ENCODE results near the gene SLC35D1. TPM values are rescaled to one million over a fixed set of nuclear protein-coding genes. Genes with fewer than 3 reads are reported as not detected.

SLC35D1 gene
- total and polyA plus RNA-seq, 2 of the 13 experiments (the other 11 are each of a cell fraction or from before 2014, with no cell fraction given): 12.4 to 41.5 TPM

GRCh38 chr1:67053785-67054772 is at the start of gene SLC35D1 (continued):
- TF ChIP-seq, protein P1, sequence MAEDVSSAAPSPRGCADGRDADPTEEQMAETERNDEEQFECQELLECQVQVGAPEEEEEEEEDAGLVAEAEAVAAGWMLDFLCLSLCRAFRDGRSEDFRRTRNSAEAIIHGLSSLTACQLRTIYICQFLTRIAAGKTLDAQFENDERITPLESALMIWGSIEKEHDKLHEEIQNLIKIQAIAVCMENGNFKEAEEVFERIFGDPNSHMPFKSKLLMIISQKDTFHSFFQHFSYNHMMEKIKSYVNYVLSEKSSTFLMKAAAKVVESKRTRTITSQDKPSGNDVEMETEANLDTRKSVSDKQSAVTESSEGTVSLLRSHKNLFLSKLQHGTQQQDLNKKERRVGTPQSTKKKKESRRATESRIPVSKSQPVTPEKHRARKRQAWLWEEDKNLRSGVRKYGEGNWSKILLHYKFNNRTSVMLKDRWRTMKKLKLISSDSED (CRISPR knock-in tag; IDR thresholded peaks at IDR 0.05): no peak
- TF ChIP-seq ZNF33A (CRISPR knock-in tag; IDR thresholded peaks at IDR 0.05; ENCODE audit: borderline replicate concordance): no peak
- no peak for TF ChIP-seq ZEB1 (IDR thresholded peaks at IDR 0.05; ENCODE audit: insufficient replicate concordance, low read depth)
- peak; percentile 30; the same call in 1 of the 2 replicates for TF ChIP-seq ZSCAN9 (CRISPR knock-in tag; IDR thresholded peaks at IDR 0.05; ENCODE audit: borderline replicate concordance)
- no peak for TF ChIP-seq ZNF839 (CRISPR knock-in tag; IDR thresholded peaks at IDR 0.05; ENCODE audit: borderline replicate concordance)
- TF ChIP-seq, protein P2, sequence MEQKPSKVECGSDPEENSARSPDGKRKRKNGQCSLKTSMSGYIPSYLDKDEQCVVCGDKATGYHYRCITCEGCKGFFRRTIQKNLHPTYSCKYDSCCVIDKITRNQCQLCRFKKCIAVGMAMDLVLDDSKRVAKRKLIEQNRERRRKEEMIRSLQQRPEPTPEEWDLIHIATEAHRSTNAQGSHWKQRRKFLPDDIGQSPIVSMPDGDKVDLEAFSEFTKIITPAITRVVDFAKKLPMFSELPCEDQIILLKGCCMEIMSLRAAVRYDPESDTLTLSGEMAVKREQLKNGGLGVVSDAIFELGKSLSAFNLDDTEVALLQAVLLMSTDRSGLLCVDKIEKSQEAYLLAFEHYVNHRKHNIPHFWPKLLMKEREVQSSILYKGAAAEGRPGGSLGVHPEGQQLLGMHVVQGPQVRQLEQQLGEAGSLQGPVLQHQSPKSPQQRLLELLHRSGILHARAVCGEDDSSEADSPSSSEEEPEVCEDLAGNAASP (CRISPR knock-in tag; IDR thresholded peaks at IDR 0.05; ENCODE audit: borderline replicate concordance): peak; percentile 71
- 0 out of 2 replicates have a peak, but pooled peaks have one; percentile 84 for TF ChIP-seq ISX (CRISPR knock-in tag; conservative IDR thresholded peaks at IDR 0.05)
- TF ChIP-seq, protein P3, sequence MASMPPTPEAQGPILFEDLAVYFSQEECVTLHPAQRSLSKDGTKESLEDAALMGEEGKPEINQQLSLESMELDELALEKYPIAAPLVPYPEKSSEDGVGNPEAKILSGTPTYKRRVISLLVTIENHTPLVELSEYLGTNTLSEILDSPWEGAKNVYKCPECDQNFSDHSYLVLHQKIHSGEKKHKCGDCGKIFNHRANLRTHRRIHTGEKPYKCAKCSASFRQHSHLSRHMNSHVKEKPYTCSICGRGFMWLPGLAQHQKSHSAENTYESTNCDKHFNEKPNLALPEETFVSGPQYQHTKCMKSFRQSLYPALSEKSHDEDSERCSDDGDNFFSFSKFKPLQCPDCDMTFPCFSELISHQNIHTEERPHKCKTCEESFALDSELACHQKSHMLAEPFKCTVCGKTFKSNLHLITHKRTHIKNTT (CRISPR knock-in tag; IDR thresholded peaks at IDR 0.05): no peak
- TF ChIP-seq RBFOX2 (IDR thresholded peaks at IDR 0.05; ENCODE audit: low read depth, low read length): peak; percentile 98
- peak; percentile 88; the same call in 1 of the 2 replicates for TF ChIP-seq PITX1 (CRISPR knock-in tag; IDR thresholded peaks at IDR 0.05)
- TF ChIP-seq, protein P4, sequence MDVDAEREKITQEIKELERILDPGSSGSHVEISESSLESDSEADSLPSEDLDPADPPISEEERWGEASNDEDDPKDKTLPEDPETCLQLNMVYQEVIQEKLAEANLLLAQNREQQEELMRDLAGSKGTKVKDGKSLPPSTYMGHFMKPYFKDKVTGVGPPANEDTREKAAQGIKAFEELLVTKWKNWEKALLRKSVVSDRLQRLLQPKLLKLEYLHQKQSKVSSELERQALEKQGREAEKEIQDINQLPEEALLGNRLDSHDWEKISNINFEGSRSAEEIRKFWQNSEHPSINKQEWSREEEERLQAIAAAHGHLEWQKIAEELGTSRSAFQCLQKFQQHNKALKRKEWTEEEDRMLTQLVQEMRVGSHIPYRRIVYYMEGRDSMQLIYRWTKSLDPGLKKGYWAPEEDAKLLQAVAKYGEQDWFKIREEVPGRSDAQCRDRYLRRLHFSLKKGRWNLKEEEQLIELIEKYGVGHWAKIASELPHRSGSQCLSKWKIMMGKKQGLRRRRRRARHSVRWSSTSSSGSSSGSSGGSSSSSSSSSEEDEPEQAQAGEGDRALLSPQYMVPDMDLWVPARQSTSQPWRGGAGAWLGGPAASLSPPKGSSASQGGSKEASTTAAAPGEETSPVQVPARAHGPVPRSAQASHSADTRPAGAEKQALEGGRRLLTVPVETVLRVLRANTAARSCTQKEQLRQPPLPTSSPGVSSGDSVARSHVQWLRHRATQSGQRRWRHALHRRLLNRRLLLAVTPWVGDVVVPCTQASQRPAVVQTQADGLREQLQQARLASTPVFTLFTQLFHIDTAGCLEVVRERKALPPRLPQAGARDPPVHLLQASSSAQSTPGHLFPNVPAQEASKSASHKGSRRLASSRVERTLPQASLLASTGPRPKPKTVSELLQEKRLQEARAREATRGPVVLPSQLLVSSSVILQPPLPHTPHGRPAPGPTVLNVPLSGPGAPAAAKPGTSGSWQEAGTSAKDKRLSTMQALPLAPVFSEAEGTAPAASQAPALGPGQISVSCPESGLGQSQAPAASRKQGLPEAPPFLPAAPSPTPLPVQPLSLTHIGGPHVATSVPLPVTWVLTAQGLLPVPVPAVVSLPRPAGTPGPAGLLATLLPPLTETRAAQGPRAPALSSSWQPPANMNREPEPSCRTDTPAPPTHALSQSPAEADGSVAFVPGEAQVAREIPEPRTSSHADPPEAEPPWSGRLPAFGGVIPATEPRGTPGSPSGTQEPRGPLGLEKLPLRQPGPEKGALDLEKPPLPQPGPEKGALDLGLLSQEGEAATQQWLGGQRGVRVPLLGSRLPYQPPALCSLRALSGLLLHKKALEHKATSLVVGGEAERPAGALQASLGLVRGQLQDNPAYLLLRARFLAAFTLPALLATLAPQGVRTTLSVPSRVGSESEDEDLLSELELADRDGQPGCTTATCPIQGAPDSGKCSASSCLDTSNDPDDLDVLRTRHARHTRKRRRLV (CRISPR knock-in tag; IDR thresholded peaks at IDR 0.05): peak; percentile 88
- peak; percentile 61; the same call in 1 of the 2 replicates for TF ChIP-seq ZFP82 (CRISPR knock-in tag; IDR thresholded peaks at IDR 0.05; ENCODE audit: borderline replicate concordance)
- peak; percentile 65; the same call in 1 of the 2 replicates for TF ChIP-seq PRDM10 (CRISPR knock-in tag; IDR thresholded peaks at IDR 0.05; ENCODE audit: low read depth)
